GM12878 (cell line): ENCODE data around the gene FLACC1. TPM values are rescaled to one million over a fixed set of nuclear protein-coding genes. Genes with fewer than 3 reads are reported as not detected.

Source experiments
- ATAC-seq: fragments of 200-7000 bp; cut with Tn5 transposase; 3 replicates; pipeline ENCODE4 v1.9.1; 2020; ENCODE audit warnings: mild to moderate bottlenecking, moderate library complexity
- BruUV-seq: library from RNA; stranded (reverse); fragments of 400-500 nt; replicated peaks from 2 replicates; lab custom pipeline; 2021; lab: Mats Ljungman, UMichigan
- CTCF ChIA-PET: fragments of 300-600 bp; sonication (Branson Sonifier 250); formaldehyde crosslinking; extraction: SDS; loops from one replicate; lab custom pipeline; 2021; ENCODE audit warnings: inconsistent platforms; lab: Yijun Ruan, JAX
- POLR2A ChIA-PET: fragments of 350-600 bp; formaldehyde crosslinking; extraction: SDS; loops from one replicate; lab custom pipeline; 2021; ENCODE audit warnings: inconsistent platforms; lab: Charles Lee
- RAD21 ChIA-PET: fragments of 300-600 bp; sonication (Branson Sonifier 250); formaldehyde crosslinking; loops from one replicate; lab custom pipeline; 2023; ENCODE audit warnings: antibody characterized with exemption; ENCODE audit not compliant: unreplicated experiment; lab: Charles Lee
- SMC1A ChIA-PET: fragments of 300-600 bp; sonication (Branson Sonifier 250); formaldehyde crosslinking; loops from one replicate; lab custom pipeline; 2023; ENCODE audit not compliant: unreplicated experiment, uncharacterized antibody; lab: Charles Lee
- DNase-seq: peaks from one replicate; pipeline ENCODE4 v3.0.0-alpha.2; 2011; ENCODE audit warnings: low read depth, low spot score
- FAIRE-seq: peaks from 3 replicates; lab custom pipeline; 2011; peaks lifted over from hg19 to GRCh38; lab: Jason Lieb, UNC
- H2AFZ ChIP-seq: 2 replicates; pipeline ENCODE4 v1.6.0; 2011; ENCODE audit warnings: low read depth, low read length, control low read depth; ENCODE audit not compliant: control insufficient read depth
- H3K27ac ChIP-seq: 2 replicates; pipeline ENCODE4 v1.5.1; 2011; ENCODE audit warnings: control low read depth; ENCODE audit not compliant: control insufficient read depth, insufficient read depth
- H3K27me3 ChIP-seq, 2 experiments: replicated peaks in 1 of 2; 2 replicates each; pipeline versions ENCODE4 v1.6.0 to v1.6.1; 2011; ENCODE audit warnings: low read length in 1 of 2; ENCODE audit not compliant: control insufficient read depth in 2 of 2, insufficient read depth in 2 of 2
- H3K36me3 ChIP-seq, 2 experiments: 2 replicates each; pipeline ENCODE4 v1.5.1; 2011; ENCODE audit warnings: low read length in 1 of 2; ENCODE audit not compliant: control insufficient read depth in 2 of 2, insufficient read depth in 2 of 2
- H3K4me1 ChIP-seq: 2 replicates; pipeline ENCODE4 v1.6.1; 2011; ENCODE audit warnings: mild to moderate bottlenecking, low read length, moderate library complexity, mixed read lengths; ENCODE audit not compliant: control insufficient read depth, insufficient read depth
- H3K4me2 ChIP-seq: 2 replicates; pipeline ENCODE4 v1.6.0; 2011; ENCODE audit warnings: control low read depth; ENCODE audit not compliant: control insufficient read depth, insufficient read depth
- H3K4me3 ChIP-seq: fragments of 200-600 bp; sonication (generic); 2 replicates; pipeline ENCODE4 v1.5.1; 2016
- H3K79me2 ChIP-seq: 2 replicates; pipeline ENCODE4 v1.6.0; 2011; ENCODE audit warnings: low read length; ENCODE audit not compliant: control insufficient read depth, insufficient read depth
- H3K9ac ChIP-seq: 2 replicates; pipeline ENCODE4 v1.8.0; 2011; ENCODE audit warnings: low read length, control low read depth, mixed read lengths; ENCODE audit not compliant: control insufficient read depth, insufficient read depth
- H3K9me3 ChIP-seq: replicated peaks from 3 replicates; pipeline ENCODE4 v1.5.1; 2011; ENCODE audit warnings: mild to moderate bottlenecking, low read length; ENCODE audit not compliant: control insufficient read depth, insufficient read depth
- H4K20me1 ChIP-seq: 2 replicates; pipeline ENCODE4 v1.6.0; 2011; ENCODE audit not compliant: control insufficient read depth, insufficient read depth
- BHLHE40 ChIP-seq, 2 experiments: fragments of 450-650 bp in 1 of 2; IDR thresholded peaks; 2 replicates each; pipeline ENCODE4 v1.6.1; 2011 to 2017; ENCODE audit warnings: low read depth in 2 of 2, borderline replicate concordance in 1 of 2, improper control_type of control experiment in 1 of 2, low read length in 1 of 2, mild to moderate bottlenecking in 1 of 2
- PAX5 ChIP-seq: IDR thresholded peaks from 2 replicates; pipeline ENCODE4 v1.6.1; 2011; ENCODE audit warnings: low read depth, low read length, borderline replicate concordance
- SP1 ChIP-seq: IDR thresholded peaks from one replicate; pipeline ENCODE4 v1.6.1; 2011; ENCODE audit warnings: low read depth, low read length
- ZBTB11 ChIP-seq: fragments of 450-650 bp; formaldehyde crosslinking; IDR thresholded peaks from 2 replicates; pipeline ENCODE4 v1.5.0; 2022; ENCODE audit warnings: mild to moderate bottlenecking, missing genetic modification characterization
- ZNF687 ChIP-seq: fragments of 450-650 bp; IDR thresholded peaks from 2 replicates; pipeline ENCODE4 v1.6.1; 2017; ENCODE audit warnings: mild to moderate bottlenecking, moderate library complexity
- WGBS: methylation state at CpG from one replicate; pipeline ENCODE4 v1.1.6; 2016; ENCODE audit warnings: low lambda C conversion rate; ENCODE audit not compliant: insufficient replicate concordance, insufficient coverage; ENCODE audit errors: missing lambda C conversion rate; 5-methylcytosine and 5-hydroxymethylcytosine counted together
- in situ Hi-C: fragments of 300-500 bp; cut with MboI; formaldehyde crosslinking; loops from 9 replicates; pipeline ENCODE4 v1.14.3; 2018; ENCODE audit warnings: mixed read lengths
- intact Hi-C: fragments of 100-400 bp; cut with micrococcal nuclease; formaldehyde crosslinking; loops from one replicate; pipeline ENCODE4 v1.14.2; 2022; ENCODE audit not compliant: unreplicated experiment
- polyA plus RNA-seq, 11 experiments: library from polyadenylated mRNA; depleted of rRNA in 4 of 11; unstranded in 6 of 11; stranded (reverse) in 5 of 11; fragments of >200 nt; fragmentation: Nextera tagmentation in 4 of 11; fragmentation: Illumina TruSeq in 1 of 11; extraction: Ambion mirVana in 4 of 11; extraction: Trizol in 1 of 11; gene quantifications; 1 replicate in 1 of 11; 2 replicates in 10 of 11; pipeline versions ENCODE4 v1.2.1 to v1.2.3, GENCODE V29; 2011 to 2016; ENCODE audit warnings: inconsistent platforms in 2 of 11, missing spikeins in 2 of 11, low read depth in 1 of 11
- total RNA-seq, 4 experiments: library from RNA; depleted of rRNA in 3 of 4; stranded (reverse); fragments of >200 nt in 3 of 4; fragmentation: Illumina TruSeq in 1 of 4; extraction: Trizol in 1 of 4; gene quantifications; 2 replicates each; pipeline versions ENCODE4 v1.2.1 to v1.2.3, GENCODE V29; 2013 to 2021
- TF ChIP-seq, protein P1 (sequence below): fragments of 150-350 bp; IDR thresholded peaks from 2 replicates; pipeline ENCODE4 v1.6.1; 2014; ENCODE audit warnings: mild to moderate bottlenecking, low read depth, low read length

Gene FLACC1
- total and polyA plus RNA-seq, 10 of the 15 experiments (the other 5 are each of a cell fraction or from before 2014, with no cell fraction given) = 0.08 to 0.54 (median 0.30) TPM; not detected in 2

GRCh38 chr2:201308914-201309313 is 48.2 kb downstream of the FLACC1 start (continued):
- TF ChIP-seq ZBTB11 (CRISPR knock-in tag) = no peak

DNA sequence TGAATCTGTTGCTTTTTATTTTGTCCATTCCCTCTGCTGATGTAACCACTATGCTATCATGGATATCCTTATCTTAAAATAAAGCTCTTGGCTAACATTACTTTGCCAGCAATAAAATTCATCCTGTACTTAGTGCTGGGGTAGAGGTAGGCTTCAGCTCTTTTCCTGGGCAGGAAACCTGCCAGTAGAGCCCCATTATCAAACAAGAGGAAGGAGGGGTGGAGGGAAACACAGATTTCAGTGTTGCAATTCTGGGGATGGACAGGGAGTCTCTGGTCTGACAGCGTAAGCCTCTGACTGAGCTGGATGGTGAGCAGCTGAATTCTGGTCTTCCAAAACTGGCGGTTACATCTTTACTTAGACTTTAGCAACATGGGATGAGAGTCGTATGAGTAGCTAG is 49.3 kb downstream of the FLACC1 start:
- in situ Hi-C loops (no loop called here), intact Hi-C loops (no loop called here)
- no peaks in the 10 kb centered on the region for H3K4me1 ChIP-seq
- H3K4me2 ChIP-seq = no peak overlapping the region
- no peak for FAIRE-seq
- RAD21 ChIA-PET = no interaction called here
- DNase-seq = no peak
- no peaks in the 10 kb centered on the region for H3K9me3 ChIP-seq
- no peak overlapping the region for H3K27ac ChIP-seq
- POLR2A ChIA-PET = no interaction called here
- no peaks in the 10 kb centered on the region for H3K79me2 ChIP-seq
- H3K36me3 ChIP-seq = no peaks in the 10 kb centered on the region
- no peak overlapping the region for H3K9ac ChIP-seq
- H3K4me3 ChIP-seq = no peak overlapping the region
- WGBS = 63% methylated on average over 3 of the region's 3 CpGs
- SMC1A ChIA-PET = no interaction called here
- no peak for ATAC-seq
- CTCF ChIA-PET = interaction anchor here (0.8 kb wide), 1 partner anchor 13 kb away, joined by 4 read pairs; no protein-coding TSS in a partner anchor
- BruUV-seq = no TSS peak
- TF ChIP-seq ZNF687 (no peak), PAX5 (no peak), SP1 (no peak), BHLHE40 (IDR thresholded peaks at IDR 0.05; ENCODE audit: borderline replicate concordance in 1 of 2, low read depth in 2 of 2, low read length in 1 of 2) (no peak)
- TF ChIP-seq, protein P1, sequence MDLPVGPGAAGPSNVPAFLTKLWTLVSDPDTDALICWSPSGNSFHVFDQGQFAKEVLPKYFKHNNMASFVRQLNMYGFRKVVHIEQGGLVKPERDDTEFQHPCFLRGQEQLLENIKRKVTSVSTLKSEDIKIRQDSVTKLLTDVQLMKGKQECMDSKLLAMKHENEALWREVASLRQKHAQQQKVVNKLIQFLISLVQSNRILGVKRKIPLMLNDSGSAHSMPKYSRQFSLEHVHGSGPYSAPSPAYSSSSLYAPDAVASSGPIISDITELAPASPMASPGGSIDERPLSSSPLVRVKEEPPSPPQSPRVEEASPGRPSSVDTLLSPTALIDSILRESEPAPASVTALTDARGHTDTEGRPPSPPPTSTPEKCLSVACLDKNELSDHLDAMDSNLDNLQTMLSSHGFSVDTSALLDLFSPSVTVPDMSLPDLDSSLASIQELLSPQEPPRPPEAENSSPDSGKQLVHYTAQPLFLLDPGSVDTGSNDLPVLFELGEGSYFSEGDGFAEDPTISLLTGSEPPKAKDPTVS = no peak
- no peak overlapping the region for H2AFZ ChIP-seq
- H4K20me1 ChIP-seq = no peaks in the 10 kb centered on the region
- H3K27me3 ChIP-seq = no peaks in the 10 kb centered on the region
